ENCODE data around the gene MYBPC3. TPM values are rescaled to one million over a fixed set of nuclear protein-coding genes. Genes with fewer than 3 reads are reported as not detected.

MYBPC3 gene
- polyA plus RNA-seq, 3 donors: 0.03 to 7.8 TPM; not detected in 1

DNA sequence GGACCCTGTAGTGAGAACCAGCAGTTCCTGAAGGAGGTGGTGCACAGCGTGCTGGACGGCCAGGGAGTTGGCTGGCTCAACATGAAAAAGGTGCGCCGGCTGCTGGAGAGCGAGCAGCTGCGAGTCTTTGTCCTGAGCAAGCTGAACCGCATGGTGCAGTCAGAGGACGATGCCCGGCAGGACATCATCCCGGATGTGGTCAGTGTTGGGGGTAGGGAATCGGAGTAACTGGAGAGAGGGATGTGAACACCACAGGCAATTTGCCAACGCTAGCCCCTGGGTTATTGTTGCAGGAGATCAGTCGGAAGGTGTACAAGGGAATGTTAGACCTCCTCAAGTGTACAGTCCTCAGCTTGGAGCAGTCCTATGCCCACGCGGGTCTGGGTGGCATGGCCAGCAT, 62.6 kb downstream of the MYBPC3 start:
- TF ChIP-seq, protein P1, sequence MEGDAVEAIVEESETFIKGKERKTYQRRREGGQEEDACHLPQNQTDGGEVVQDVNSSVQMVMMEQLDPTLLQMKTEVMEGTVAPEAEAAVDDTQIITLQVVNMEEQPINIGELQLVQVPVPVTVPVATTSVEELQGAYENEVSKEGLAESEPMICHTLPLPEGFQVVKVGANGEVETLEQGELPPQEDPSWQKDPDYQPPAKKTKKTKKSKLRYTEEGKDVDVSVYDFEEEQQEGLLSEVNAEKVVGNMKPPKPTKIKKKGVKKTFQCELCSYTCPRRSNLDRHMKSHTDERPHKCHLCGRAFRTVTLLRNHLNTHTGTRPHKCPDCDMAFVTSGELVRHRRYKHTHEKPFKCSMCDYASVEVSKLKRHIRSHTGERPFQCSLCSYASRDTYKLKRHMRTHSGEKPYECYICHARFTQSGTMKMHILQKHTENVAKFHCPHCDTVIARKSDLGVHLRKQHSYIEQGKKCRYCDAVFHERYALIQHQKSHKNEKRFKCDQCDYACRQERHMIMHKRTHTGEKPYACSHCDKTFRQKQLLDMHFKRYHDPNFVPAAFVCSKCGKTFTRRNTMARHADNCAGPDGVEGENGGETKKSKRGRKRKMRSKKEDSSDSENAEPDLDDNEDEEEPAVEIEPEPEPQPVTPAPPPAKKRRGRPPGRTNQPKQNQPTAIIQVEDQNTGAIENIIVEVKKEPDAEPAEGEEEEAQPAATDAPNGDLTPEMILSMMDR (IDR thresholded peaks at IDR 0.05): no peak
- peak overlapping the region in 1 of 7 donors; percentile 32 for H3K27ac Mint-ChIP-seq
- no peaks in the 10 kb centered on the region for H3K9me3 ChIP-seq (replicated peaks in 1 of 2; ENCODE audit: control insufficient read depth in 1 of 2, insufficient read depth in 1 of 2, low read length in 2 of 2)
- intact Hi-C loops (cut with micrococcal nuclease): no loop called here
- no peak overlapping the region for H3K4me3 Mint-ChIP-seq
- peaks cover 0 to 1% (median 0%) of the 10 kb centered on the region in 7 donors for H3K9me3 Mint-ChIP-seq
- H3K4me1 ChIP-seq (ENCODE audit: control insufficient read depth in 1 of 2, insufficient read depth in 2 of 2, low read length in 2 of 2): no peaks in the 10 kb centered on the region
- H4K20me1 ChIP-seq (ENCODE audit: insufficient read depth, low read length): peaks cover 63% of the 10 kb centered on the region
- WGBS (ENCODE audit: insufficient coverage): 97% methylated on average over 9 of the region's 15 CpGs
- no peaks in the 10 kb centered on the region for H3K4me1 Mint-ChIP-seq
- peaks cover 87 to 96% of the 10 kb centered on the region in 2 donors for H3K36me3 Mint-ChIP-seq
- no peaks in the 10 kb centered on the region for H3K27me3 ChIP-seq (ENCODE audit: control insufficient read depth in 2 of 2, insufficient read depth in 2 of 2, low read length in 2 of 2)
- no peak for DNase-seq
- H3K9ac ChIP-seq (ENCODE audit: insufficient read depth, low read length, poor library complexity, severe bottlenecking): no peak overlapping the region
- H2AFZ ChIP-seq (ENCODE audit: insufficient read depth, low read depth, low read length, poor library complexity, severe bottlenecking): no peak overlapping the region
- no peak overlapping the region for H3K4me3 ChIP-seq (replicated peaks in 1 of 3; ENCODE audit: low read depth in 2 of 3, low read length in 3 of 3)
- H3K79me2 ChIP-seq (ENCODE audit: insufficient read depth, low read length): no peaks in the 10 kb centered on the region
- no peak overlapping the region for H3K4me2 ChIP-seq (replicated peaks; ENCODE audit: extremely low read depth, low read length, poor library complexity, severe bottlenecking)
- H3K36me3 ChIP-seq (replicated peaks in 1 of 2; ENCODE audit: control insufficient read depth in 1 of 2, insufficient read depth in 2 of 2, low read length in 2 of 2): peaks cover 96 to 99% of the 10 kb centered on the region in 2 donors
- no peaks in the 10 kb centered on the region for H3K27me3 Mint-ChIP-seq (ENCODE audit: low read depth in 3 of 3)
- H3K27ac ChIP-seq (ENCODE audit: low read depth in 1 of 2, low read length in 2 of 2): no peak overlapping the region

- Histone ChIP-seq H3K27me3 (ENCODE audit: control insufficient read depth in 2 of 2, insufficient read depth in 2 of 2, low read length in 2 of 2) (no peaks in the 10 kb centered on the region), H3K9me3 (replicated peaks in 1 of 2; ENCODE audit: control insufficient read depth in 1 of 2, insufficient read depth in 1 of 2, low read length in 2 of 2) (no peaks in the 10 kb centered on the region), H3K79me2 (ENCODE audit: insufficient read depth, low read length) (no peaks in the 10 kb centered on the region), H3K9ac (ENCODE audit: insufficient read depth, low read length, poor library complexity, severe bottlenecking) (no peak overlapping the region), H3K4me1 (ENCODE audit: control insufficient read depth in 1 of 2, insufficient read depth in 2 of 2, low read length in 2 of 2) (no peaks in the 10 kb centered on the region), H3K27ac (ENCODE audit: low read depth in 1 of 2, low read length in 2 of 2) (no peak overlapping the region), H3K36me3 (replicated peaks in 1 of 2; ENCODE audit: control insufficient read depth in 1 of 2, insufficient read depth in 2 of 2, low read length in 2 of 2) (peaks cover 95 to 100% of the 10 kb centered on the region in 2 donors), H2AFZ (ENCODE audit: insufficient read depth, low read depth, low read length, poor library complexity, severe bottlenecking) (no peak overlapping the region), H3K4me2 (replicated peaks; ENCODE audit: extremely low read depth, low read length, poor library complexity, severe bottlenecking) (no peak overlapping the region), H4K20me1 (ENCODE audit: insufficient read depth, low read length) (peaks cover 72% of the 10 kb centered on the region), H3K4me3 (replicated peaks in 1 of 3; ENCODE audit: low read depth in 2 of 3, low read length in 3 of 3) (no peak overlapping the region)
- Mint-ChIP-seq H3K36me3 (peaks cover 88 to 100% of the 10 kb centered on the region in 2 donors), H3K27me3 (ENCODE audit: low read depth in 3 of 3) (peaks cover 0 to 1% (median 0%) of the 10 kb centered on the region in 3 donors), H3K4me1 (no peaks in the 10 kb centered on the region), H3K4me3 (no peak overlapping the region), H3K27ac (no peak overlapping the region), H3K9me3 (peaks cover 0 to 1% (median 0%) of the 10 kb centered on the region in 7 donors)
- no peak for DNase-seq
- intact Hi-C loops (cut with micrococcal nuclease): no loop called here
- 97% methylated on average over 3 of the region's 5 CpGs for WGBS (ENCODE audit: insufficient coverage)
- TF ChIP-seq, protein P1 (IDR thresholded peaks at IDR 0.05): no peak
Measured at GRCh38 chr11:47288066-47288465, 64.4 kb downstream of the MYBPC3 start.

Measured in CD14-positive monocyte (primary cell).